B cell (primary cell): ENCODE measurements around the gene PLA2G2D.

Source experiments
- EZH2 ChIP-seq: IDR thresholded peaks from 2 replicates; pipeline ENCODE4 v1.6.1; 2012; ENCODE audit warnings: borderline replicate concordance, low read depth, mild to moderate bottlenecking, moderate library complexity, low read length; ENCODE audit not compliant: insufficient read depth, poor library complexity, severe bottlenecking
- TF ChIP-seq, protein P1 (sequence below): fragments of 200-600 bp; IDR thresholded peaks from one replicate; pipeline ENCODE4 v1.8.0; 2022; ENCODE audit warnings: antibody characterized with exemption, mild to moderate bottlenecking

DNA sequence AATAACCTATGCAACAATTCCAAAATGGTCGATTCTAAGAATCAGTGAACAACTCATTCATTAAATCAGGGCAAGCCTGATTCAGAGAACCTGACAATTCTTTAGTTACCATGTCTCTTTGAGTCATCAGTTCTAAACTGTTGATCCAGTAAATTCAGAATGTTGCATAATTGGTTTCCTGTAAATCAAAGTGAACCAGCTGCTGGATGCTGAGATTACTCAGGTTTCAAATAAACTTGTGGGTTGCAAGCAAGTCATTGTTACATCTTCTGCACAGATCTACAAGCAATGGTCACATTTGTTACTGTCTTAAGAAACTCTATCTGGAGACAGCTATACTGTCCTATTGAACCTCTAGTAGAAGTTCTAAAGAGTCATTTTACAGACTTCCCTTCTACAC, 16.5 kb downstream of the PLA2G2D start:
- TF ChIP-seq, protein P1, sequence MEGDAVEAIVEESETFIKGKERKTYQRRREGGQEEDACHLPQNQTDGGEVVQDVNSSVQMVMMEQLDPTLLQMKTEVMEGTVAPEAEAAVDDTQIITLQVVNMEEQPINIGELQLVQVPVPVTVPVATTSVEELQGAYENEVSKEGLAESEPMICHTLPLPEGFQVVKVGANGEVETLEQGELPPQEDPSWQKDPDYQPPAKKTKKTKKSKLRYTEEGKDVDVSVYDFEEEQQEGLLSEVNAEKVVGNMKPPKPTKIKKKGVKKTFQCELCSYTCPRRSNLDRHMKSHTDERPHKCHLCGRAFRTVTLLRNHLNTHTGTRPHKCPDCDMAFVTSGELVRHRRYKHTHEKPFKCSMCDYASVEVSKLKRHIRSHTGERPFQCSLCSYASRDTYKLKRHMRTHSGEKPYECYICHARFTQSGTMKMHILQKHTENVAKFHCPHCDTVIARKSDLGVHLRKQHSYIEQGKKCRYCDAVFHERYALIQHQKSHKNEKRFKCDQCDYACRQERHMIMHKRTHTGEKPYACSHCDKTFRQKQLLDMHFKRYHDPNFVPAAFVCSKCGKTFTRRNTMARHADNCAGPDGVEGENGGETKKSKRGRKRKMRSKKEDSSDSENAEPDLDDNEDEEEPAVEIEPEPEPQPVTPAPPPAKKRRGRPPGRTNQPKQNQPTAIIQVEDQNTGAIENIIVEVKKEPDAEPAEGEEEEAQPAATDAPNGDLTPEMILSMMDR = no peak
- no peak for TF ChIP-seq EZH2
